Neural cell (in vitro differentiated cells): ENCODE results near the gene MTHFD1.

Source experiments
- CTCF ChIP-seq: fragments of 450-650 bp; IDR thresholded peaks from 2 replicates; pipeline ENCODE4 v1.5.1; 2014; ENCODE audit warnings: antibody characterized with exemption, mild to moderate bottlenecking, moderate library complexity; ENCODE audit not compliant: poor library complexity, severe bottlenecking
- EP300 ChIP-seq: fragments of 450-650 bp; conservative IDR thresholded peaks from 2 replicates; pipeline ENCODE4 v1.6.1; 2014; ENCODE audit warnings: antibody characterized with exemption, mild to moderate bottlenecking, moderate library complexity; ENCODE audit not compliant: poor library complexity, severe bottlenecking
- EZH2 ChIP-seq: fragments of 200-600, 300-800 bp; shearing (Covaris generic), sonication (generic); IDR thresholded peaks from 2 replicates; pipeline ENCODE4 v1.6.1; 2014; ENCODE audit warnings: antibody characterized with exemption, low read length, borderline replicate concordance, mild to moderate bottlenecking; ENCODE audit not compliant: insufficient read depth, poor library complexity, severe bottlenecking
- POLR2AphosphoS5 ChIP-seq: IDR thresholded peaks from 2 replicates; pipeline ENCODE4 v1.6.1; 2012
- RAD21 ChIP-seq: fragments of 450-650 bp; conservative IDR thresholded peaks from 2 replicates; pipeline ENCODE4 v1.6.1; 2014; ENCODE audit warnings: antibody characterized with exemption, mild to moderate bottlenecking, moderate library complexity
- REST ChIP-seq: IDR thresholded peaks from 2 replicates; pipeline ENCODE4 v1.6.1; 2012; ENCODE audit warnings: borderline replicate concordance
- SMC3 ChIP-seq: fragments of 450-650 bp; conservative IDR thresholded peaks from 2 replicates; pipeline ENCODE4 v1.6.1; 2014; ENCODE audit warnings: antibody characterized with exemption, mild to moderate bottlenecking, moderate library complexity; ENCODE audit not compliant: poor library complexity

- TF ChIP-seq EZH2 (no peak), CTCF (no peak), SMC3 (no peak), RAD21 (no peak), EP300 (no peak), POLR2AphosphoS5 (no peak), REST (no peak)
Observed at GRCh38 chr14:64467101-64467500, 78.9 kb downstream of the MTHFD1 start.
